Fibroblast of the conjunctiva (primary cell): ENCODE results near the gene ADIRF.
"Not testable (repeated sequence)": the region's sequence is repeated elsewhere in the genome, so short reads cannot be mapped to it uniquely, and the experiment has no call there.

Experiments
- DNase-seq: peaks from one replicate; pipeline ENCODE4 v3.0.0-alpha.2; 2010; ENCODE audit warnings: low read depth

ADIRF gene

GRCh38 chr10:86960863-86961434, 7.3 kb upstream of the ADIRF start:
- DNase-seq = no peak

- no peak for DNase-seq
These were observed 6.7 kb upstream of the ADIRF start for GRCh38 chr10:86961481-86962091.

- no peak for DNase-seq
These were observed 5.9 kb upstream of the ADIRF start for GRCh38 chr10:86962136-86962980.

DNA sequence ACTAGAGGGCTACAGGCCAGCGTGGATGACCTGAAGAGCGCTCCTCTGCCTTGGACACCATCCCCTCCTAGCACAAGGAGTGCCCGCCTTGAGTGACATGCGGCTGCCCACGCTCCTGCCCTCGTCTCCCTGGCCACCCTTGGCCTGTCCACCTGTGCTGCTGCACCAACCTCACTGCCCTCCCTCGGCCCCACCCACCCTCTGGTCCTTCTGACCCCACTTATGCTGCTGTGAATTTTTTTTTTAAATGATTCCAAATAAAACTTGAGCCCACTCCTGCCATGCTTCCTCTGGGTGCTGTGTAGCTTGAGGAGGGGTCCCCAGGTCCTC, 5.3 kb upstream of the ADIRF start:
- no peak for DNase-seq

DNA sequence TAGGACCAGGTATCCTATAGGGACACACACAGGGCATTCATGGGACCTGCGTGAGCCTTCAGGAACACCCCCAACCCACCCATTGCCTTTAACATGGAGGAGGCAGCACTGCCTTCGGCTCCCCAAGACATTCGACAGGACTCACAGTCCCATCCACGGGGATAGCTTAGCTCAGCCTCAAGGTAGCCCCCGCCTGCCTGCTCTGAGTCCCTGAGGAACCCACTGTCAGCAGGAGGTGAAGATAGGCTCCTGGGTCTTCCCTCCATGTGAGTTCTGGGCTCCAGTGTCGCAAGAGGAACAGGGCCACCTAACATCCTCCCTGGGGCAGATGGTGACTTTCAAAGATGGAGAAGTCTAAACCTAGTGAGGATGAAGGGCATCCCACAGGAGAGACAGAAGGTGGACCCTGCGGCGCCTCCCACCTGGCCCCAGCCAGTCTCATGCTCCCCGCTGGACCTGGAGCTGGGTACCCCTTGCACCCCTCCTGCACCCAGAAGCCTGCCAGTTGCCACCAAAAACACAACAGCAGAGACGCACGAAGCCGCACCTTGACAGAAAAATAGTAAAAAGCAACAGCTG, 4.9 kb upstream of the ADIRF start:
- no peak for DNase-seq

GRCh38 chr10:86964061-86964846, 4.0 kb upstream of the ADIRF start:
- DNase-seq = no peak

DNA sequence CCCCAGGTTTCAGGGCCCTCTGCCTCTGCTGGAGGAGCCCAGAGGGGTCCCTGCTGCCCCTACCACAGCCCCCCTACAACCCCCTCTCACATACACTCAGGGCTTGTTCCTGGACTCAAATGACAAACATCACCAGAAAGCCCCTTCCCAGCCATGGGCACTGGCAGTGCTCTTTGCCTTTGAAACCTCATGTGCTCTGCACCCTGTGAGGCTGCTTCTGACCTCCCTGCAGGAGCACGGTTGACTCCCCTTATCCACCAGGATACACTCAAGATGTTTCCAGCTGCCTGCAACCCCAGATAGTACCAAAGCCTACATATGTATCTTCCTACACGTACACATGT, 3.5 kb upstream of the ADIRF start:
- DNase-seq = no peak

GRCh38 chr10:86965986-86966654, 2.2 kb upstream of the ADIRF start:
- no peak for DNase-seq

- DNase-seq = no peak
These were observed 771 bp upstream of the ADIRF start for GRCh38 chr10:86967481-86967941.

- DNase-seq = no peak
These were observed 693 bp downstream of the ADIRF start for GRCh38 chr10:86968994-86969355.

DNA sequence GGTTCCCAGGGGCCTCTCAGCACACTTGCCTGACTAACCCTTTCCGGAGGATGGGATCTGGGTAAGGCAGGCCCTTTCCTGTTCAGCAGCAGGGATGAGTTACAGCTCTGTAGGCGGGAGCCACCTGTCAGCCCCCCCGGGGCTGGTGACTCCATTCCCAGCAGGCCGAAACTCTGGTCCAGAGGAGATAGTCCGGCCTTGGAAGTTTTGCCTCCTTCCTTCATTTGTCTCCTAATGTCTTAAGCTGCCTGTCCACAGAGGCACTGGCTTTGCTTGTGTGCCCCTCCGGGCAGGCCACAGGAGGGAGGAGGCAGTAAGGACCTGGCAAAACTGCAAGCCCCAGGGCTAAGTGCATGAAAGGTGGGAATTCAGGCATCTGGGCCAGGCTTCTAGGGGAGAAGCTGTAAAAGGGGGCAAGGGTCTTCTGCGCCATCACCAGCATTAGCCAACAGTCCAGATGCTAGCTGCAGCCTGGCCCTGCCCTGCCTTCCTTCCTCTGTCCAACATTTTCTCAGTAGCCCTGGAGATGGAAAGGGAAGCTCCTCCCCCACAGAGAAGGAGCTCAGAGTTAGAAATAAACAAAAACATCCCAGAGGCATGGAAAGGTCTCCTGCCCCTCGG, 1.2 kb downstream of the ADIRF start:
- no peak for DNase-seq

- peak; percentile 59 for DNase-seq
These were observed 2.1 kb downstream of the ADIRF start for GRCh38 chr10:86970162-86970981.

DNA sequence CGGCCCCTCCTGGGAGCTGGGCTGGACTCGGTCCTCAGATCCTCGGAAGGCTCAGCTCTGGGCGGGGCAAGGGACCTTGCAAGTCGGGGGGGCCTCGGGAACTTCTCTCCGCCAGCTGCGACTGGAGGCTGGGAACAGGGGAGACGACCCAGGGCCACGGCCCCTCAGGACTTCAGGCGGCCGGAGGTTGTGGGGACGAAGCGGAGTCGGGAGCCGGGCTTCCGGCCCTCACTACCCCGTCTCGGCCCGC, 2.6 kb downstream of the ADIRF start:
- no peak for DNase-seq

- DNase-seq = peak; percentile 76
These were observed 3.1 kb downstream of the ADIRF start for GRCh38 chr10:86971232-86971991.

- DNase-seq = no peak
These were observed 4.5 kb downstream of the ADIRF start for GRCh38 chr10:86972613-86973380.

- DNase-seq = no peak
These were observed 6.2 kb downstream of the ADIRF start for GRCh38 chr10:86974484-86974883.

GRCh38 chr10:86976362-86977056, 8.2 kb downstream of the ADIRF start:
- no peak for DNase-seq

GRCh38 chr10:86978457-86978856, 10.2 kb downstream of the ADIRF start:
- not testable (repeated sequence) for DNase-seq
